Gastroesophageal sphincter (tissue), 3 donors: ENCODE measurements around the gene GON4L.

Experiments
- EP300 ChIP-seq: sonication (generic); formaldehyde crosslinking; IDR thresholded peaks from one replicate; pipeline ENCODE4 v1.6.1; 2017; ENCODE audit warnings: antibody characterized with exemption, mild to moderate bottlenecking
- POLR2A ChIP-seq, 2 donors: fragments of 450-650 bp; IDR thresholded peaks; one replicate each; pipeline ENCODE4 v1.6.1; 2017; ENCODE audit warnings: antibody characterized with exemption in 2 of 2, mild to moderate bottlenecking in 2 of 2, moderate library complexity in 1 of 2
- POLR2AphosphoS5 ChIP-seq: sonication (generic); formaldehyde crosslinking; IDR thresholded peaks from one replicate; pipeline ENCODE4 v1.6.1; 2017; ENCODE audit warnings: antibody characterized with exemption
- TF ChIP-seq, protein P1 (sequence below), 4 experiments: fragments of 200-600 bp in 2 of 4; fragments of 450-650 bp in 2 of 4; sonication (generic) in 1 of 4; IDR thresholded peaks; one replicate each; pipeline ENCODE4 v1.5.1; 2017 to 2019; ENCODE audit warnings: antibody characterized with exemption in 4 of 4, mild to moderate bottlenecking in 2 of 4, moderate library complexity in 2 of 4

DNA sequence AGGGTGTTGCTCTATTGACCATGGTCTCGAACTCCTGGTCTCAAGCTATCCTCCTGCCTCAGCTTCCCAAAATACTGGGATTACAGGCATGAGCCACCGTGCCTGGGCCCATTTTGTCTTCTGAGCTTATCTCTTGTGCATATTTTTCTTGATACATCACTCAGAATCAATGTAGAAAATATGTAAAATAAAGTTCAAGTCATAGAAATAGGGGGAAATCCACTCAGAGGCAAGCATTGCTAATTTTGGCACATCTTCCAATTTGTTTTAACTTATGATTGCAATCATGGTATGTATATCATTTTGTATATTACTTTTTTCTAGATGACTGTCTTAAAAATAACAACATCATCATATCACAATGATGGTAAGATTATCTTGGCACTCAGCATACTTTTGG lies 32.6 kb upstream of the GON4L start:
- TF ChIP-seq POLR2A (IDR thresholded peaks at IDR 0.05) (no peak), POLR2AphosphoS5 (no peak), EP300 (no peak)
- TF ChIP-seq, protein P1, sequence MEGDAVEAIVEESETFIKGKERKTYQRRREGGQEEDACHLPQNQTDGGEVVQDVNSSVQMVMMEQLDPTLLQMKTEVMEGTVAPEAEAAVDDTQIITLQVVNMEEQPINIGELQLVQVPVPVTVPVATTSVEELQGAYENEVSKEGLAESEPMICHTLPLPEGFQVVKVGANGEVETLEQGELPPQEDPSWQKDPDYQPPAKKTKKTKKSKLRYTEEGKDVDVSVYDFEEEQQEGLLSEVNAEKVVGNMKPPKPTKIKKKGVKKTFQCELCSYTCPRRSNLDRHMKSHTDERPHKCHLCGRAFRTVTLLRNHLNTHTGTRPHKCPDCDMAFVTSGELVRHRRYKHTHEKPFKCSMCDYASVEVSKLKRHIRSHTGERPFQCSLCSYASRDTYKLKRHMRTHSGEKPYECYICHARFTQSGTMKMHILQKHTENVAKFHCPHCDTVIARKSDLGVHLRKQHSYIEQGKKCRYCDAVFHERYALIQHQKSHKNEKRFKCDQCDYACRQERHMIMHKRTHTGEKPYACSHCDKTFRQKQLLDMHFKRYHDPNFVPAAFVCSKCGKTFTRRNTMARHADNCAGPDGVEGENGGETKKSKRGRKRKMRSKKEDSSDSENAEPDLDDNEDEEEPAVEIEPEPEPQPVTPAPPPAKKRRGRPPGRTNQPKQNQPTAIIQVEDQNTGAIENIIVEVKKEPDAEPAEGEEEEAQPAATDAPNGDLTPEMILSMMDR (IDR thresholded peaks at IDR 0.05) = no peak
